GM12878 (cell line): ENCODE results near the gene BSCL2. TPM values are rescaled to one million over a fixed set of nuclear protein-coding genes. Genes with fewer than 3 reads are reported as not detected.
A peak's percentile ranks its signal among the peaks of the same experiment; 100 is the strongest.

Experiments
- CBFB ChIP-seq: IDR thresholded peaks from 2 replicates; pipeline ENCODE4 v1.6.1; 2016; ENCODE audit warnings: antibody characterized with exemption, low read depth
- EGR1 ChIP-seq, 2 experiments: IDR thresholded peaks; 1 replicate in 1 of 2; 2 replicates in 1 of 2; pipeline ENCODE4 v1.6.1; 2011 to 2012; ENCODE audit warnings: low read depth in 2 of 2, low read length in 2 of 2, borderline replicate concordance in 1 of 2, mild to moderate bottlenecking in 1 of 2, moderate library complexity in 1 of 2
- IRF4 ChIP-seq: IDR thresholded peaks from 2 replicates; pipeline ENCODE4 v1.6.1; 2011; ENCODE audit warnings: low read depth, low read length
- KAT2A ChIP-seq: conservative IDR thresholded peaks from 2 replicates; pipeline ENCODE4 v1.6.1; 2011; ENCODE audit warnings: low read depth, low read length; ENCODE audit not compliant: control insufficient read depth
- MTA2 ChIP-seq: fragments of 450-650 bp; IDR thresholded peaks from 2 replicates; pipeline ENCODE4 v1.6.1; 2016; ENCODE audit warnings: low read depth, mild to moderate bottlenecking, moderate library complexity
- MYC ChIP-seq: IDR thresholded peaks from 2 replicates; pipeline ENCODE4 v1.6.1; 2011; ENCODE audit warnings: mild to moderate bottlenecking, low read length, moderate library complexity, inconsistent platforms; ENCODE audit not compliant: insufficient read depth, insufficient replicate concordance, insufficient read length, severe bottlenecking
- NBN ChIP-seq: fragments of 450-650 bp; IDR thresholded peaks from 2 replicates; pipeline ENCODE4 v1.6.1; 2016
- RBBP5 ChIP-seq: fragments of 200-600 bp; sonication (generic); conservative IDR thresholded peaks from 2 replicates; pipeline ENCODE4 v1.6.1; 2016
- RUNX3 ChIP-seq: IDR thresholded peaks from 2 replicates; pipeline ENCODE4 v1.6.1; 2012; ENCODE audit warnings: low read length, inconsistent platforms
- STAT1 ChIP-seq: fragments of 450-650 bp; conservative IDR thresholded peaks from 2 replicates; pipeline ENCODE4 v1.6.1; 2014; ENCODE audit warnings: antibody characterized with exemption, mild to moderate bottlenecking
- polyA plus RNA-seq, 11 experiments: library from polyadenylated mRNA; depleted of rRNA in 4 of 11; unstranded in 6 of 11; stranded (reverse) in 5 of 11; fragments of >200 nt; fragmentation: Nextera tagmentation in 4 of 11; fragmentation: Illumina TruSeq in 1 of 11; extraction: Ambion mirVana in 4 of 11; extraction: Trizol in 1 of 11; gene quantifications; 1 replicate in 1 of 11; 2 replicates in 10 of 11; pipeline versions ENCODE4 v1.2.1 to v1.2.3, GENCODE V29; 2011 to 2016; ENCODE audit warnings: inconsistent platforms in 2 of 11, missing spikeins in 2 of 11, low read depth in 1 of 11
- total RNA-seq, 4 experiments: library from RNA; depleted of rRNA in 3 of 4; stranded (reverse); fragments of >200 nt in 3 of 4; fragmentation: Illumina TruSeq in 1 of 4; extraction: Trizol in 1 of 4; gene quantifications; 2 replicates each; pipeline versions ENCODE4 v1.2.1 to v1.2.3, GENCODE V29; 2013 to 2021
- TF ChIP-seq, protein P1 (sequence below): fragments of 450-650 bp; IDR thresholded peaks from 2 replicates; pipeline ENCODE4 v1.6.1; 2017; ENCODE audit warnings: mild to moderate bottlenecking, low read depth, inconsistent platforms; ENCODE audit not compliant: poor library complexity, severe bottlenecking
- TF ChIP-seq, protein P2 (sequence below): IDR thresholded peaks from 2 replicates; pipeline ENCODE4 v1.6.1; 2012; ENCODE audit warnings: low read depth, low read length, improper control_type of control experiment
- TF ChIP-seq, protein P3 (sequence below): IDR thresholded peaks from 2 replicates; pipeline ENCODE4 v1.6.1; 2012; ENCODE audit warnings: improper control_type of control experiment, low read depth, low read length; ENCODE audit not compliant: insufficient replicate concordance
- TF ChIP-seq, protein P4 (sequence below): IDR thresholded peaks from 2 replicates; pipeline ENCODE4 v1.6.1; 2011; ENCODE audit warnings: low read depth, mild to moderate bottlenecking, low read length, moderate library complexity, borderline replicate concordance; ENCODE audit errors: extremely low read depth
- TF ChIP-seq, protein P5 (sequence below): fragments of 450-650 bp; IDR thresholded peaks from 2 replicates; pipeline ENCODE4 v1.6.1; 2017; ENCODE audit warnings: mild to moderate bottlenecking, moderate library complexity

Gene BSCL2
- total and polyA plus RNA-seq, 10 of the 15 experiments (the other 5 are each of a cell fraction or from before 2014, with no cell fraction given), result 12.3 to 57.9 (median 21.8) TPM

DNA sequence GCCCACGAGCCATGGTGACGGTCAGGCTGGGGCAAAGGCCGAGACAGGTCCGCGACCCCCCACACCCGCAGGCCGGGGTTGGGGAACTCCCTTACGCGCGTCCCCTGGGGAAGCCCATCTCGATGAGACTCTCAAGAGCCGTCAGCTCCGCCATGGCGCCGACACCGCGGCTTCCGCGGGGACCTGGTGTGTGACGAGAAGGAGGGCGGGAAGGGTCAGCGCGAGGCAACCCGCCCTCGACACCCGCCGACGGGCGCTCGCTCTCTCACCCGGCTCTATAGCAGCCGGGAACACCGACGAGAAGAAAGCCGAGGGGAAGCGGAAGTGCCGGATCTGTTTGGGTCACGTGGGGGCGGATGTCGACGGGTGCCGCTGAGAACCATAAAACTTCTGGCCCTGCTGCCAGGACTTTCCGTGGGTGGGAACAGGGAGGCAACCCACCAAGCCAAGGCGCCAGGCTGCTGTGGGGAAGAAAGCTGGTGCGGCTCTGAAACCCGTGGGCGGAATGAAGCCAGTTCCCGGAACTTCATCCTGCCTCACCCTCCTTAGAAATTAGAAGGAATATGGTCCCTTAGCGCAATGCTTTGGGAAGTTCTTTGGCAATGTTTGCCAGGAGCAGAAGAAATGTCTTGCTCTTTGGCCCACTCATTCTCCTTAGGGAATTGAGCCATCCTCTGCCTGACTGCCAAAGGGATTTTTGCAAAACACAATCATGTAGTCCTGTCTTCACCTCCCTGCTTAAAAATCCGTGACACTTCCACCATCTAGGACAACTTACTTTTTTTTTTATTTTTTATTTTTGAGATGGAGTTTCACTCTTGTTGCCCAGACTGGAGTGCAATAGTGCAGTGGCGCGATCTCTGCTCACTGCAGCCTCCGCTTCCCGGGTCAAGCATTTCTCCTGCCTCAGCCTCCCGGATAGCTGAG is 28.2 kb downstream of the BSCL2 start, which contains the start of gene UBXN1 (continued):
- 0 out of 2 replicates have a peak, but pooled peaks have one; percentile 69 for TF ChIP-seq RBBP5
- no peak for TF ChIP-seq KAT2A
- no peak for TF ChIP-seq MYC
- peak; percentile 32; the same call in 1 of the 2 replicates for TF ChIP-seq MTA2
- TF ChIP-seq, protein P1, sequence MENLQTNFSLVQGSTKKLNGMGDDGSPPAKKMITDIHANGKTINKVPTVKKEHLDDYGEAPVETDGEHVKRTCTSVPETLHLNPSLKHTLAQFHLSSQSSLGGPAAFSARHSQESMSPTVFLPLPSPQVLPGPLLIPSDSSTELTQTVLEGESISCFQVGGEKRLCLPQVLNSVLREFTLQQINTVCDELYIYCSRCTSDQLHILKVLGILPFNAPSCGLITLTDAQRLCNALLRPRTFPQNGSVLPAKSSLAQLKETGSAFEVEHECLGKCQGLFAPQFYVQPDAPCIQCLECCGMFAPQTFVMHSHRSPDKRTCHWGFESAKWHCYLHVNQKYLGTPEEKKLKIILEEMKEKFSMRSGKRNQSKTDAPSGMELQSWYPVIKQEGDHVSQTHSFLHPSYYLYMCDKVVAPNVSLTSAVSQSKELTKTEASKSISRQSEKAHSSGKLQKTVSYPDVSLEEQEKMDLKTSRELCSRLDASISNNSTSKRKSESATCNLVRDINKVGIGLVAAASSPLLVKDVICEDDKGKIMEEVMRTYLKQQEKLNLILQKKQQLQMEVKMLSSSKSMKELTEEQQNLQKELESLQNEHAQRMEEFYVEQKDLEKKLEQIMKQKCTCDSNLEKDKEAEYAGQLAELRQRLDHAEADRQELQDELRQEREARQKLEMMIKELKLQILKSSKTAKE, result peak; percentile 40
- TF ChIP-seq, protein P2, sequence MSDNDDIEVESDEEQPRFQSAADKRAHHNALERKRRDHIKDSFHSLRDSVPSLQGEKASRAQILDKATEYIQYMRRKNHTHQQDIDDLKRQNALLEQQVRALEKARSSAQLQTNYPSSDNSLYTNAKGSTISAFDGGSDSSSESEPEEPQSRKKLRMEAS, result peak; percentile 90
- TF ChIP-seq, protein P3, sequence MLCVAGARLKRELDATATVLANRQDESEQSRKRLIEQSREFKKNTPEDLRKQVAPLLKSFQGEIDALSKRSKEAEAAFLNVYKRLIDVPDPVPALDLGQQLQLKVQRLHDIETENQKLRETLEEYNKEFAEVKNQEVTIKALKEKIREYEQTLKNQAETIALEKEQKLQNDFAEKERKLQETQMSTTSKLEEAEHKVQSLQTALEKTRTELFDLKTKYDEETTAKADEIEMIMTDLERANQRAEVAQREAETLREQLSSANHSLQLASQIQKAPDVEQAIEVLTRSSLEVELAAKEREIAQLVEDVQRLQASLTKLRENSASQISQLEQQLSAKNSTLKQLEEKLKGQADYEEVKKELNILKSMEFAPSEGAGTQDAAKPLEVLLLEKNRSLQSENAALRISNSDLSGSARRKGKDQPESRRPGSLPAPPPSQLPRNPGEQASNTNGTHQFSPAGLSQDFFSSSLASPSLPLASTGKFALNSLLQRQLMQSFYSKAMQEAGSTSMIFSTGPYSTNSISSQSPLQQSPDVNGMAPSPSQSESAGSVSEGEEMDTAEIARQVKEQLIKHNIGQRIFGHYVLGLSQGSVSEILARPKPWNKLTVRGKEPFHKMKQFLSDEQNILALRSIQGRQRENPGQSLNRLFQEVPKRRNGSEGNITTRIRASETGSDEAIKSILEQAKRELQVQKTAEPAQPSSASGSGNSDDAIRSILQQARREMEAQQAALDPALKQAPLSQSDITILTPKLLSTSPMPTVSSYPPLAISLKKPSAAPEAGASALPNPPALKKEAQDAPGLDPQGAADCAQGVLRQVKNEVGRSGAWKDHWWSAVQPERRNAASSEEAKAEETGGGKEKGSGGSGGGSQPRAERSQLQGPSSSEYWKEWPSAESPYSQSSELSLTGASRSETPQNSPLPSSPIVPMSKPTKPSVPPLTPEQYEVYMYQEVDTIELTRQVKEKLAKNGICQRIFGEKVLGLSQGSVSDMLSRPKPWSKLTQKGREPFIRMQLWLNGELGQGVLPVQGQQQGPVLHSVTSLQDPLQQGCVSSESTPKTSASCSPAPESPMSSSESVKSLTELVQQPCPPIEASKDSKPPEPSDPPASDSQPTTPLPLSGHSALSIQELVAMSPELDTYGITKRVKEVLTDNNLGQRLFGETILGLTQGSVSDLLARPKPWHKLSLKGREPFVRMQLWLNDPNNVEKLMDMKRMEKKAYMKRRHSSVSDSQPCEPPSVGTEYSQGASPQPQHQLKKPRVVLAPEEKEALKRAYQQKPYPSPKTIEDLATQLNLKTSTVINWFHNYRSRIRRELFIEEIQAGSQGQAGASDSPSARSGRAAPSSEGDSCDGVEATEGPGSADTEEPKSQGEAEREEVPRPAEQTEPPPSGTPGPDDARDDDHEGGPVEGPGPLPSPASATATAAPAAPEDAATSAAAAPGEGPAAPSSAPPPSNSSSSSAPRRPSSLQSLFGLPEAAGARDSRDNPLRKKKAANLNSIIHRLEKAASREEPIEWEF, result no peak
- peak; percentile 47; the same call in 1 of the 2 replicates for TF ChIP-seq RUNX3
- TF ChIP-seq, protein P4, sequence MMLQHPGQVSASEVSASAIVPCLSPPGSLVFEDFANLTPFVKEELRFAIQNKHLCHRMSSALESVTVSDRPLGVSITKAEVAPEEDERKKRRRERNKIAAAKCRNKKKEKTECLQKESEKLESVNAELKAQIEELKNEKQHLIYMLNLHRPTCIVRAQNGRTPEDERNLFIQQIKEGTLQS, result peak; percentile 90
- TF ChIP-seq, protein P5, sequence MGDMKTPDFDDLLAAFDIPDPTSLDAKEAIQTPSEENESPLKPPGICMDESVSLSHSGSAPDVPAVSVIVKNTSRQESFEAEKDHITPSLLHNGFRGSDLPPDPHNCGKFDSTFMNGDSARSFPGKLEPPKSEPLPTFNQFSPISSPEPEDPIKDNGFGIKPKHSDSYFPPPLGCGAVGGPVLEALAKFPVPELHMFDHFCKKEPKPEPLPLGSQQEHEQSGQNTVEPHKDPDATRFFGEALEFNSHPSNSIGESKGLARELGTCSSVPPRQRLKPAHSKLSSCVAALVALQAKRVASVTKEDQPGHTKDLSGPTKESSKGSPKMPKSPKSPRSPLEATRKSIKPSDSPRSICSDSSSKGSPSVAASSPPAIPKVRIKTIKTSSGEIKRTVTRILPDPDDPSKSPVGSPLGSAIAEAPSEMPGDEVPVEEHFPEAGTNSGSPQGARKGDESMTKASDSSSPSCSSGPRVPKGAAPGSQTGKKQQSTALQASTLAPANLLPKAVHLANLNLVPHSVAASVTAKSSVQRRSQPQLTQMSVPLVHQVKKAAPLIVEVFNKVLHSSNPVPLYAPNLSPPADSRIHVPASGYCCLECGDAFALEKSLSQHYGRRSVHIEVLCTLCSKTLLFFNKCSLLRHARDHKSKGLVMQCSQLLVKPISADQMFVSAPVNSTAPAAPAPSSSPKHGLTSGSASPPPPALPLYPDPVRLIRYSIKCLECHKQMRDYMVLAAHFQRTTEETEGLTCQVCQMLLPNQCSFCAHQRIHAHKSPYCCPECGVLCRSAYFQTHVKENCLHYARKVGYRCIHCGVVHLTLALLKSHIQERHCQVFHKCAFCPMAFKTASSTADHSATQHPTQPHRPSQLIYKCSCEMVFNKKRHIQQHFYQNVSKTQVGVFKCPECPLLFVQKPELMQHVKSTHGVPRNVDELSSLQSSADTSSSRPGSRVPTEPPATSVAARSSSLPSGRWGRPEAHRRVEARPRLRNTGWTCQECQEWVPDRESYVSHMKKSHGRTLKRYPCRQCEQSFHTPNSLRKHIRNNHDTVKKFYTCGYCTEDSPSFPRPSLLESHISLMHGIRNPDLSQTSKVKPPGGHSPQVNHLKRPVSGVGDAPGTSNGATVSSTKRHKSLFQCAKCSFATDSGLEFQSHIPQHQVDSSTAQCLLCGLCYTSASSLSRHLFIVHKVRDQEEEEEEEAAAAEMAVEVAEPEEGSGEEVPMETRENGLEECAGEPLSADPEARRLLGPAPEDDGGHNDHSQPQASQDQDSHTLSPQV, result no peak
- TF ChIP-seq EGR1 (IDR thresholded peaks at IDR 0.05; ENCODE audit: borderline replicate concordance in 1 of 2, low read depth in 2 of 2, low read length in 2 of 2), result peak; percentile 17 to 90
- TF ChIP-seq CBFB, result no peak; the same call in 1 of the 2 replicates
- TF ChIP-seq IRF4, result no peak
- TF ChIP-seq STAT1, result peak; percentile 76; the same call in 1 of the 2 replicates
- peak; percentile 26; the same call in 1 of the 2 replicates for TF ChIP-seq NBN
